Embryonic facial prominence (tissue), 1 donor: ENCODE results near the gene KLHL2.
A peak's percentile ranks its signal among the peaks of the same experiment; 100 is the strongest.

Experiments used
- DNase-seq: peaks from one replicate; pipeline ENCODE4 v3.0.0-alpha.2; 2016; ENCODE audit errors: extremely low spot score

Gene KLHL2

GRCh38 chr4:165288639-165289422 lies 81.5 kb downstream of the KLHL2 start:
- no peak for DNase-seq

GRCh38 chr4:165289423-165289785 lies 82.0 kb downstream of the KLHL2 start:
- no peak for DNase-seq

- DNase-seq: no peak
These were observed 85.7 kb downstream of the KLHL2 start for GRCh38 chr4:165293061-165293460.

- DNase-seq: no peak
These were observed 86.7 kb downstream of the KLHL2 start for GRCh38 chr4:165293927-165294649.

- DNase-seq: no peak
These were observed 87.5 kb downstream of the KLHL2 start for GRCh38 chr4:165294907-165295306.

- no peak for DNase-seq
These were observed 90.3 kb downstream of the KLHL2 start for GRCh38 chr4:165297626-165298025.

- no peak for DNase-seq
These were observed 92.2 kb downstream of the KLHL2 start for GRCh38 chr4:165299399-165300060.

- no peak for DNase-seq
These were observed 94.5 kb downstream of the KLHL2 start for GRCh38 chr4:165301833-165302232.

GRCh38 chr4:165302658-165303057 lies 95.3 kb downstream of the KLHL2 start:
- no peak for DNase-seq

GRCh38 chr4:165308166-165308565 lies 100.8 kb downstream of the KLHL2 start:
- no peak for DNase-seq

- no peak for DNase-seq
These were observed 101.2 kb downstream of the KLHL2 start for GRCh38 chr4:165308606-165309005.

GRCh38 chr4:165309456-165309855 lies 102.1 kb downstream of the KLHL2 start:
- no peak for DNase-seq

- no peak for DNase-seq
These were observed 105.1 kb downstream of the KLHL2 start for GRCh38 chr4:165312506-165312905.

- DNase-seq: no peak
These were observed 111.7 kb downstream of the KLHL2 start for GRCh38 chr4:165319030-165319429.

GRCh38 chr4:165319509-165319908 lies 112.1 kb downstream of the KLHL2 start:
- no peak for DNase-seq

- DNase-seq: no peak
These were observed 117.0 kb downstream of the KLHL2 start for GRCh38 chr4:165324236-165324917.

- DNase-seq: no peak
These were observed 117.5 kb downstream of the KLHL2 start for GRCh38 chr4:165324918-165325304.

GRCh38 chr4:165325732-165326512 lies 118.6 kb downstream of the KLHL2 start:
- DNase-seq: no peak

GRCh38 chr4:165326831-165327210 lies 119.5 kb downstream of the KLHL2 start:
- DNase-seq: no peak

- peak; percentile 95 for DNase-seq
These were observed 120.1 kb downstream of the KLHL2 start, which contains the start of gene MSMO1 for GRCh38 chr4:165327211-165328100. TSS of gene MSMO1 (plus strand) at chr4:165327669. CDS start at chr4:165333371, 5,702 bp downstream.
